ENCODE measurements around the gene ZCCHC24. TPM values are rescaled to one million over a fixed set of nuclear protein-coding genes. Genes with fewer than 3 reads are reported as not detected.

Gene ZCCHC24
- total and polyA plus RNA-seq, 2 donors (not counting 3 experiments of a cell fraction or from before 2014, with no cell fraction given): 5.2 to 8.4 TPM

GRCh38 chr10:79383974-79384606, 61.3 kb downstream of the ZCCHC24 start:
- Histone ChIP-seq H3K79me2 (ENCODE audit: control insufficient read depth, insufficient read depth, low read length) (no peaks in the 10 kb centered on the region), H4K20me1 (replicated peaks; ENCODE audit: control insufficient read depth, extremely low read depth, insufficient read depth, low read length) (no peaks in the 10 kb centered on the region), H3K9me3 (replicated peaks; ENCODE audit: control insufficient read depth, insufficient read depth, low read length) (no peaks in the 10 kb centered on the region), H3K27ac (ENCODE audit: insufficient read depth, low read depth, low read length) (no peak overlapping the region), H3K36me3 (ENCODE audit: control insufficient read depth in 2 of 2, extremely low read depth in 1 of 2, insufficient read depth in 2 of 2, low read length in 2 of 2) (no peaks in the 10 kb centered on the region), H3K27me3 (ENCODE audit: control insufficient read depth in 2 of 2, insufficient read depth in 2 of 2, low read length in 2 of 2) (peaks cover 0 to 2% of the 10 kb centered on the region in 2 experiments), H3K4me3 (replicated peaks in 1 of 3; ENCODE audit: insufficient read depth in 1 of 3, low read depth in 1 of 3, low read length in 3 of 3) (no peak overlapping the region), H2AFZ (ENCODE audit: low read depth, low read length) (no peak overlapping the region), H3K4me2 (ENCODE audit: insufficient read depth, low read length) (no peak overlapping the region), H3K4me1 (ENCODE audit: control insufficient read depth, extremely low read depth, insufficient read depth, low read length) (no peaks in the 10 kb centered on the region), H3K9ac (replicated peaks; ENCODE audit: extremely low read depth, insufficient read depth, low read length) (no peak overlapping the region), H3K9me1 (replicated peaks; ENCODE audit: control insufficient read depth, extremely low read depth, insufficient read depth, low read length) (no peaks in the 10 kb centered on the region)
- ChIA-PET CTCF (interaction anchor here (1.1 to 2.7 kb wide), 3 partner anchors 10 to 84 kb away, joined by 3 to 23 read pairs (median 6); no protein-coding TSS in a partner anchor), POLR2A (no interaction called here)
- FAIRE-seq (no peak), DNase-seq (ENCODE audit: low read depth, low spot score) (no peak)
- TF ChIP-seq FOS (IDR thresholded peaks at IDR 0.05; ENCODE audit: borderline replicate concordance, insufficient read depth, low read length): no peak
- no peak for TF ChIP-seq MAX (IDR thresholded peaks at IDR 0.05; ENCODE audit: insufficient read depth, insufficient read length)
- TF ChIP-seq MYC (IDR thresholded peaks at IDR 0.05; ENCODE audit: low read depth, low read length): no peak
- TF ChIP-seq EZH2 (IDR thresholded peaks at IDR 0.05; ENCODE audit: borderline replicate concordance, low read depth, low read length, severe bottlenecking): no peak
- TF ChIP-seq POLR2A (IDR thresholded peaks at IDR 0.05; ENCODE audit: low read depth, low read length): no peak
- TF ChIP-seq JUN (IDR thresholded peaks at IDR 0.05; ENCODE audit: borderline replicate concordance, insufficient read depth, insufficient read length, low read depth): no peak
- no peak for TF ChIP-seq POLR2AphosphoS5 (IDR thresholded peaks at IDR 0.05; ENCODE audit: insufficient read depth, low read depth, low read length)
- TF ChIP-seq CTCF (IDR thresholded peaks at IDR 0.05; ENCODE audit: extremely low read depth in 1 of 2, insufficient read depth in 1 of 2, low read depth in 1 of 2, low read length in 2 of 2): no peak
- intact Hi-C loops (cut with micrococcal nuclease) (no loop called here), dilution Hi-C loops (cut with MboI; ENCODE audit: extremely low pct_ligation_motif_present, low sequenced_read_pairs) (no loop called here)
- BruUV-seq (replicated peaks): no TSS peak

Data from endothelial cell of umbilical vein (primary cell).